ENCODE data around the gene PAPOLB.

DNA sequence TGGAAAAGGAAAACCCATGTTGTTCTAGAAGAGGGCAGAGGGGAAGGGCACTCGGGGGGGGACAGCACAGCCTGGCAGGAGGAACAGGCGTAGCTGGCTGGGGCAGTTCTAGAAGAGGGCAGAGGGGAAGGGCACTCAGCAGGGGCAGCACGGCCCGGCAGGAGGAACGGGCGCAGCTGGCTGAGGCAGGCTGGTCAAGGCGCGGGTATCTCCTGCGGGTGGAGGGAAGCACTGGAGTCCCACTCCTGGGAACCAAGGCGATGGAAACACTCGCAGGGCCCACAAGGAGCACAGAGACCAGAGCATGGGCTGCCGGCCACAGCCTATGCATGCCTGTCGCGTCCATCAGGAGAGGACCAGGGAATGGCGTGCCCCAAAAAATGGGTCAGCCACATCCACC, 36.7 kb downstream of the PAPOLB start:
- TF ChIP-seq, protein P1, sequence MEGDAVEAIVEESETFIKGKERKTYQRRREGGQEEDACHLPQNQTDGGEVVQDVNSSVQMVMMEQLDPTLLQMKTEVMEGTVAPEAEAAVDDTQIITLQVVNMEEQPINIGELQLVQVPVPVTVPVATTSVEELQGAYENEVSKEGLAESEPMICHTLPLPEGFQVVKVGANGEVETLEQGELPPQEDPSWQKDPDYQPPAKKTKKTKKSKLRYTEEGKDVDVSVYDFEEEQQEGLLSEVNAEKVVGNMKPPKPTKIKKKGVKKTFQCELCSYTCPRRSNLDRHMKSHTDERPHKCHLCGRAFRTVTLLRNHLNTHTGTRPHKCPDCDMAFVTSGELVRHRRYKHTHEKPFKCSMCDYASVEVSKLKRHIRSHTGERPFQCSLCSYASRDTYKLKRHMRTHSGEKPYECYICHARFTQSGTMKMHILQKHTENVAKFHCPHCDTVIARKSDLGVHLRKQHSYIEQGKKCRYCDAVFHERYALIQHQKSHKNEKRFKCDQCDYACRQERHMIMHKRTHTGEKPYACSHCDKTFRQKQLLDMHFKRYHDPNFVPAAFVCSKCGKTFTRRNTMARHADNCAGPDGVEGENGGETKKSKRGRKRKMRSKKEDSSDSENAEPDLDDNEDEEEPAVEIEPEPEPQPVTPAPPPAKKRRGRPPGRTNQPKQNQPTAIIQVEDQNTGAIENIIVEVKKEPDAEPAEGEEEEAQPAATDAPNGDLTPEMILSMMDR (IDR thresholded peaks at IDR 0.05) = no peak
- no peak for TF ChIP-seq POLR2AphosphoS5 (IDR thresholded peaks at IDR 0.05)

Measured in upper lobe of left lung (tissue), 4 donors.